A549 (cell line): ENCODE measurements around the gene TBC1D4. TPM values are rescaled to one million over a fixed set of nuclear protein-coding genes. Genes with fewer than 3 reads are reported as not detected.

Source experiments
- ATAC-seq, 2 experiments: fragments of 200-7000 bp in 1 of 2; fragments of >200 bp in 1 of 2; cut with Nextera tagmentation in 1 of 2; cut with Tn5 transposase in 1 of 2; 3 replicates each; pipeline versions ENCODE4 v1.8.0 to v1.9.1; 2018 to 2020; ENCODE audit warnings: mild to moderate bottlenecking in 1 of 2, moderate library complexity in 1 of 2
- CTCF ChIA-PET: fragments of 300-600 bp; sonication (Branson Sonifier 250); formaldehyde crosslinking; extraction: SDS; loops from one replicate; lab custom pipeline; 2021; ENCODE audit warnings: antibody characterized with exemption, inconsistent platforms; lab: Yijun Ruan, JAX
- POLR2A ChIA-PET: fragments of 350-600 bp; formaldehyde crosslinking; extraction: SDS; loops from one replicate; lab custom pipeline; 2021; ENCODE audit warnings: antibody characterized with exemption, inconsistent platforms; lab: Yijun Ruan, JAX
- DNase-seq, 2 experiments: peaks; one replicate each; pipeline versions ENCODE4 v3.0.0 to v3.0.0-alpha.2; 2011 to 2016; ENCODE audit warnings: low read depth in 1 of 2, low spot score in 1 of 2
- FAIRE-seq: peaks from 2 replicates; lab custom pipeline; 2011; peaks lifted over from hg19 to GRCh38; lab: Jason Lieb, UNC
- H3K27ac ChIP-seq, 2 experiments: fragments of >200 bp; sonication (Bioruptor Twin); formaldehyde crosslinking; 3 replicates each; pipeline ENCODE4 v1.5.1; 2016 to 2017
- H3K4me1 ChIP-seq: fragments of >200 bp; sonication (Bioruptor Twin); formaldehyde crosslinking; 3 replicates; pipeline ENCODE4 v1.6.1; 2016
- H3K4me2 ChIP-seq: fragments of >200 bp; sonication (Bioruptor Twin); formaldehyde crosslinking; 3 replicates; pipeline ENCODE4 v1.6.1; 2016
- H3K4me3 ChIP-seq: fragments of >200 bp; sonication (Bioruptor Twin); formaldehyde crosslinking; 3 replicates; pipeline ENCODE4 v1.5.1; 2016
- H3K9me3 ChIP-seq: fragments of >200 bp; sonication (Bioruptor Twin); formaldehyde crosslinking; 3 replicates; pipeline ENCODE4 v1.6.1; 2016
- CBX8 ChIP-seq: fragments of 200-600 bp; sonication (generic); IDR thresholded peaks from 2 replicates; pipeline ENCODE4 v1.6.1; 2016
- CEBPB ChIP-seq, 2 experiments: fragments of >200 bp in 1 of 2; sonication (Bioruptor Twin) in 1 of 2; formaldehyde crosslinking in 1 of 2; IDR thresholded peaks; 2 replicates each; pipeline ENCODE4 v1.6.1; 2012 to 2016
- CHD2 ChIP-seq: fragments of 150-350 bp; IDR thresholded peaks from 2 replicates; pipeline ENCODE4 v1.6.1; 2014; ENCODE audit warnings: low read length; ENCODE audit not compliant: partially characterized antibody
- EP300 ChIP-seq, 2 experiments: fragments of >200 bp; sonication (Bioruptor Twin); formaldehyde crosslinking; IDR thresholded peaks; 2 replicates in 1 of 2; 3 replicates in 1 of 2; pipeline ENCODE4 v1.6.1; 2016 to 2017
- FOSL2 ChIP-seq, 2 experiments: fragments of 450-650 bp in 1 of 2; fragments of >200 bp in 1 of 2; sonication (Bioruptor Twin) in 1 of 2; formaldehyde crosslinking; IDR thresholded peaks; 2 replicates each; pipeline versions ENCODE4 v1.5.0 to v1.6.1; 2016 to 2020; ENCODE audit warnings: mild to moderate bottlenecking in 1 of 2, moderate library complexity in 1 of 2
- HEYL ChIP-seq: fragments of 250-450 bp; sonication (Bioruptor Pico); IDR thresholded peaks from 2 replicates; pipeline ENCODE4 v1.8.0; 2021; ENCODE audit warnings: mild to moderate bottlenecking, moderate library complexity
- HOXA7 ChIP-seq: fragments of 250-450 bp; sonication (Bioruptor Pico); IDR thresholded peaks from 2 replicates; pipeline ENCODE4 v1.5.0; 2020; ENCODE audit warnings: mild to moderate bottlenecking, moderate library complexity
- HOXB13 ChIP-seq: fragments of 250-450 bp; sonication (Bioruptor Pico); IDR thresholded peaks from 2 replicates; pipeline ENCODE4 v1.5.0; 2020; ENCODE audit warnings: low read depth, mild to moderate bottlenecking, moderate library complexity
- KDM5A ChIP-seq: fragments of 200-600 bp; sonication (generic); IDR thresholded peaks from 2 replicates; pipeline ENCODE4 v1.6.1; 2016; ENCODE audit warnings: antibody characterized with exemption, mild to moderate bottlenecking
- MAZ ChIP-seq: fragments of 150-350 bp; IDR thresholded peaks from 2 replicates; pipeline ENCODE4 v1.6.1; 2014; ENCODE audit warnings: antibody characterized with exemption, low read depth, low read length, borderline replicate concordance
- NPAS2 ChIP-seq: fragments of 250-450 bp; sonication (Bioruptor Pico); IDR thresholded peaks from 2 replicates; pipeline ENCODE4 v1.8.0; 2022; ENCODE audit warnings: mild to moderate bottlenecking, moderate library complexity, borderline replicate concordance
- NR3C1 ChIP-seq: fragments of >200 bp; sonication (Bioruptor Twin); formaldehyde crosslinking; IDR thresholded peaks from 3 replicates; pipeline ENCODE4 v1.6.1; 2017
- POLR2A ChIP-seq: IDR thresholded peaks from 2 replicates; pipeline ENCODE4 v1.6.1; 2012; ENCODE audit warnings: mild to moderate bottlenecking, low read length
- POLR2AphosphoS2 ChIP-seq: conservative IDR thresholded peaks from 2 replicates; pipeline ENCODE4 v1.6.1; 2012; ENCODE audit warnings: low read length, improper control_type of control experiment, inconsistent platforms
- RARB ChIP-seq: fragments of 250-450 bp; sonication (Bioruptor Pico); IDR thresholded peaks from 2 replicates; pipeline ENCODE4 v1.8.0; 2021; ENCODE audit warnings: mild to moderate bottlenecking, moderate library complexity
- RCOR1 ChIP-seq: fragments of 150-350 bp; IDR thresholded peaks from 2 replicates; pipeline ENCODE4 v1.6.1; 2014; ENCODE audit warnings: antibody characterized with exemption, low read length, low read depth
- SREBF2 ChIP-seq: fragments of 450-650 bp; IDR thresholded peaks from 2 replicates; pipeline ENCODE4 v1.6.1; 2014; ENCODE audit warnings: mild to moderate bottlenecking, moderate library complexity
- ZFP36 ChIP-seq: fragments of 450-650 bp; IDR thresholded peaks from 2 replicates; pipeline ENCODE4 v1.6.1; 2014; ENCODE audit warnings: borderline replicate concordance; ENCODE audit not compliant: partially characterized antibody
- ZNF302 ChIP-seq: fragments of 250-450 bp; sonication (Bioruptor Pico); IDR thresholded peaks from 2 replicates; pipeline ENCODE4 v1.9.0; 2021; ENCODE audit warnings: inconsistent platforms, mild to moderate bottlenecking, moderate library complexity
- WGBS: methylation state at CpG from one replicate; pipeline ENCODE4 v1.1.6; 2017; ENCODE audit errors: missing lambda C conversion rate; 5-methylcytosine and 5-hydroxymethylcytosine counted together
- polyA plus RNA-seq, 4 experiments: library from polyadenylated mRNA; depleted of rRNA in 3 of 4; stranded (reverse); fragments of >200 nt; fragmentation: RNase III in 1 of 4; extraction: RNeasy Plus Mini Kit Qiagen cat#74134 plus additional on column Dnase treatment in 1 of 4; gene quantifications; 2 replicates in 3 of 4; 3 replicates in 1 of 4; pipeline ENCODE4 v1.2.3, GENCODE V29; 2011 to 2017
- TF ChIP-seq, protein P1 (sequence below): fragments of >200 bp; sonication (Bioruptor Twin); formaldehyde crosslinking; IDR thresholded peaks from 2 replicates; pipeline ENCODE4 v1.6.1; 2016
- TF ChIP-seq, protein P2 (sequence below): fragments of 450-650 bp; IDR thresholded peaks from 2 replicates; pipeline ENCODE4 v1.6.1; 2014; ENCODE audit warnings: antibody characterized with exemption
- TF ChIP-seq, protein P3 (sequence below): IDR thresholded peaks from 2 replicates; pipeline ENCODE4 v1.6.1; 2012
- TF ChIP-seq, protein P4 (sequence below): IDR thresholded peaks from 2 replicates; pipeline ENCODE4 v1.6.1; 2012; ENCODE audit warnings: low read depth, borderline replicate concordance
- TF ChIP-seq, protein P5 (sequence below): fragments of 150-350 bp; IDR thresholded peaks from 2 replicates; pipeline ENCODE4 v1.6.1; 2014; ENCODE audit warnings: low read depth, mild to moderate bottlenecking, low read length
- TF ChIP-seq, protein P6 (sequence below): fragments of 250-450 bp; sonication (Bioruptor Pico); IDR thresholded peaks from 2 replicates; pipeline ENCODE4 v1.5.0; 2020; ENCODE audit warnings: low read depth, mild to moderate bottlenecking, moderate library complexity

The TBC1D4 gene
- polyA plus RNA-seq, 2 of the 4 experiments (the other 2 are of a cell fraction), result 9.5 to 12.5 TPM

DNA sequence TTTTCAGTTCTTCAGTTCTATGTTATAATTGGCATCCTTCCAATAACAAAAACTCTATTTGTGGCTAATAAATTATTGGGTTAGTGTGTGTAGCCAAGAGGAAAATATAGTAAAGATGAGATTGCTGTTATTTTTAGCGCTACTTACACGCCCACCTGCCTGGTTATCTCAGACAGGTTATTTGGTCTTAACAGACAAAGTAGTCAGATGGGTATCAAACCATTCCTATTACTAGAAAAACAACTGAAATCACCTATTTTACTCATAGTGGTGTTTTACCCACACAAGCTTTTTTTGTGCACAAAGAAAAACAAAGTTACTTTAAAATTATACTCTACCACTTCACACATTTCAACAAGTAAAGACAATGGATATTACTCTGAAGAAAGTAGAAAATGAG, 151.2 kb downstream of the TBC1D4 start (continued):
- no peak for TF ChIP-seq ZFP36
- no peak for TF ChIP-seq ZNF302 (CRISPR knock-in tag)

DNA sequence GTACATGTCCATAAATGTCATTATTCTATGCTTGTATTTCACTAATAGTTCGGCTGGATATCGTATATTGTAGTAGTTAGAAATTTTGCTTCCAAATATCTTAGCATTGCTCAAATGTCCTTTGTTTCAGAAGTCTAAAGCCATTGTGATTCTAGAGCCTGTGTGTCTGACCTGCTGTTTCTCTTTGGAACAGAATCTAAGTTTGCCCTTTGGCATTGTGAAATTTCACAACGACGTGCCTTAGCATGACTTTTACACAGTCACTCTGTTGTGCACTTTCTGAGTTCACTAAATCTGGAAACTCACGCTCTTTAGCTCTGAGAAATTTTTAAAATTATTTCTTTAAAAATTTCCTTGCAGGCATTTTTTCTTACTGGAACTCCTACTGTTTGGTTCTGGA, 152.2 kb downstream of the TBC1D4 start:
- no peak for TF ChIP-seq SREBF2
- no peak for TF ChIP-seq CHD2
- no peak for TF ChIP-seq CBX8
- TF ChIP-seq POLR2AphosphoS2, result no peak
- no peak for TF ChIP-seq POLR2A
- TF ChIP-seq, protein P1, sequence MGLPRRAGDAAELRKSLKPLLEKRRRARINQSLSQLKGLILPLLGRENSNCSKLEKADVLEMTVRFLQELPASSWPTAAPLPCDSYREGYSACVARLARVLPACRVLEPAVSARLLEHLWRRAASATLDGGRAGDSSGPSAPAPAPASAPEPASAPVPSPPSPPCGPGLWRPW, result no peak
- no peak for TF ChIP-seq ZFP36
- no peak for TF ChIP-seq ZNF302 (CRISPR knock-in tag)
- TF ChIP-seq EP300 (IDR thresholded peaks at IDR 0.05), result no peak
- TF ChIP-seq HOXA7 (CRISPR knock-in tag), result no peak
- TF ChIP-seq KDM5A, result no peak
- TF ChIP-seq, protein P2, sequence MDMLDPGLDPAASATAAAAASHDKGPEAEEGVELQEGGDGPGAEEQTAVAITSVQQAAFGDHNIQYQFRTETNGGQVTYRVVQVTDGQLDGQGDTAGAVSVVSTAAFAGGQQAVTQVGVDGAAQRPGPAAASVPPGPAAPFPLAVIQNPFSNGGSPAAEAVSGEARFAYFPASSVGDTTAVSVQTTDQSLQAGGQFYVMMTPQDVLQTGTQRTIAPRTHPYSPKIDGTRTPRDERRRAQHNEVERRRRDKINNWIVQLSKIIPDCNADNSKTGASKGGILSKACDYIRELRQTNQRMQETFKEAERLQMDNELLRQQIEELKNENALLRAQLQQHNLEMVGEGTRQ, result no peak
- TF ChIP-seq, protein P3, sequence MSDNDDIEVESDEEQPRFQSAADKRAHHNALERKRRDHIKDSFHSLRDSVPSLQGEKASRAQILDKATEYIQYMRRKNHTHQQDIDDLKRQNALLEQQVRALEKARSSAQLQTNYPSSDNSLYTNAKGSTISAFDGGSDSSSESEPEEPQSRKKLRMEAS, result no peak
- TF ChIP-seq RARB (CRISPR knock-in tag), result no peak
- TF ChIP-seq RCOR1, result no peak
- CTCF ChIA-PET, result no interaction called here
- Histone ChIP-seq H3K4me2 (no peak overlapping the region), H3K27ac (no peak overlapping the region), H3K9me3 (no peaks in the 10 kb centered on the region), H3K4me3 (no peak overlapping the region), H3K4me1 (no peaks in the 10 kb centered on the region)
- WGBS, result 88% methylated on average over 5 of the region's 5 CpGs
- FAIRE-seq (no peak), ATAC-seq (no peak), DNase-seq (no peak)
- POLR2A ChIA-PET, result no interaction called here

DNA sequence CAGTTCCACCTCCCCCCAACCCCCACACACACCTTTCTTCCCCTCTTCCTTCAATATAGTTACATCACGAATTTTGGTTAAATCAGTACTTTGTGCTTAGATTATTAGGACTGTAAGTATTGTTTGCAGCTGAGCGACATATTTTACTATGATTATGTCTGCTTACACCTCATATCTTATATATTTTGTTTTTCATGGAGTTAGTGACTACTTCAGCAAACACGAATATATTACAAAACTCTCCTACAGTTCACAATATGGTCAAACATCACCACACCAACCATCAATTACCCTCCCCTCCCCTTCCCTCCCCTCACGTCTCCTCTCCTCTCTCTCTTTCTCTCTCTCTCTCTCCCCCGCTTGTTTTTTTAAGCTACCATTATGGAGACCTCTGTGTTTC, 152.9 kb downstream of the TBC1D4 start:
- 86% methylated on average over 5 of the region's 5 CpGs for WGBS
- Histone ChIP-seq H3K4me2 (no peak overlapping the region), H3K4me3 (no peak overlapping the region), H3K9me3 (no peaks in the 10 kb centered on the region), H3K4me1 (no peaks in the 10 kb centered on the region), H3K27ac (no peak overlapping the region)
- CTCF ChIA-PET, result no interaction called here
- DNase-seq, result no peak
- no peak for FAIRE-seq
- POLR2A ChIA-PET, result no interaction called here
- TF ChIP-seq NR3C1 (no peak), MAZ (no peak), HOXB13 (CRISPR knock-in tag) (no peak), HEYL (CRISPR knock-in tag) (no peak), CEBPB (IDR thresholded peaks at IDR 0.05) (no peak), FOSL2 (IDR thresholded peaks at IDR 0.05) (no peak), FOSL2 (CRISPR knock-in tag; IDR thresholded peaks at IDR 0.05) (no peak), NPAS2 (no peak), POLR2AphosphoS2 (no peak)
- TF ChIP-seq, protein P4, sequence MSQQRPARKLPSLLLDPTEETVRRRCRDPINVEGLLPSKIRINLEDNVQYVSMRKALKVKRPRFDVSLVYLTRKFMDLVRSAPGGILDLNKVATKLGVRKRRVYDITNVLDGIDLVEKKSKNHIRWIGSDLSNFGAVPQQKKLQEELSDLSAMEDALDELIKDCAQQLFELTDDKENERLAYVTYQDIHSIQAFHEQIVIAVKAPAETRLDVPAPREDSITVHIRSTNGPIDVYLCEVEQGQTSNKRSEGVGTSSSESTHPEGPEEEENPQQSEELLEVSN, result no peak
- TF ChIP-seq, protein P5, sequence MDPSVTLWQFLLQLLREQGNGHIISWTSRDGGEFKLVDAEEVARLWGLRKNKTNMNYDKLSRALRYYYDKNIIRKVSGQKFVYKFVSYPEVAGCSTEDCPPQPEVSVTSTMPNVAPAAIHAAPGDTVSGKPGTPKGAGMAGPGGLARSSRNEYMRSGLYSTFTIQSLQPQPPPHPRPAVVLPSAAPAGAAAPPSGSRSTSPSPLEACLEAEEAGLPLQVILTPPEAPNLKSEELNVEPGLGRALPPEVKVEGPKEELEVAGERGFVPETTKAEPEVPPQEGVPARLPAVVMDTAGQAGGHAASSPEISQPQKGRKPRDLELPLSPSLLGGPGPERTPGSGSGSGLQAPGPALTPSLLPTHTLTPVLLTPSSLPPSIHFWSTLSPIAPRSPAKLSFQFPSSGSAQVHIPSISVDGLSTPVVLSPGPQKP, result no peak
- TF ChIP-seq, protein P6, sequence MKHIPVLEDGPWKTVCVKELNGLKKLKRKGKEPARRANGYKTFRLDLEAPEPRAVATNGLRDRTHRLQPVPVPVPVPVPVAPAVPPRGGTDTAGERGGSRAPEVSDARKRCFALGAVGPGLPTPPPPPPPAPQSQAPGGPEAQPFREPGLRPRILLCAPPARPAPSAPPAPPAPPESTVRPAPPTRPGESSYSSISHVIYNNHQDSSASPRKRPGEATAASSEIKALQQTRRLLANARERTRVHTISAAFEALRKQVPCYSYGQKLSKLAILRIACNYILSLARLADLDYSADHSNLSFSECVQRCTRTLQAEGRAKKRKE, result no peak
- ATAC-seq, result no peak
